HEK293T (cell line): ENCODE results near the gene MUC3A.

Experiments
- ELF4 ChIP-seq: fragments of 450-650 bp; IDR thresholded peaks from 2 replicates; pipeline ENCODE4 v1.6.1; 2017; ENCODE audit warnings: antibody characterized with exemption
- L3MBTL2 ChIP-seq: fragments of 450-650 bp; conservative IDR thresholded peaks from 2 replicates; pipeline ENCODE4 v1.6.1; 2016; ENCODE audit warnings: mild to moderate bottlenecking

GRCh38 chr7:100942045-100942774 lies 7.1 kb upstream of the MUC3A start:
- TF ChIP-seq L3MBTL2: no peak
- no peak for TF ChIP-seq ELF4
